NCI-H1694 (cell line): Measurements from ENCODE around the gene GMPS.
"Not testable (repeated sequence)": the region's sequence is repeated elsewhere in the genome, so short reads cannot be mapped to it uniquely, and the experiment has no call there.

Experiments
- DNase-seq: peaks from one replicate; lab custom pipeline; 2025; lab: John Stamatoyannopoulos, UW

Gene GMPS

GRCh38 chr3:155941354-155941753, 70.9 kb downstream of the GMPS start:
- DNase-seq, result no peak

GRCh38 chr3:155944081-155944480, 73.6 kb downstream of the GMPS start:
- no peak for DNase-seq

GRCh38 chr3:155946178-155946577, 75.7 kb downstream of the GMPS start:
- DNase-seq, result no peak

- no peak for DNase-seq
These were observed 78.0 kb downstream of the GMPS start for GRCh38 chr3:155948476-155948875.

- no peak for DNase-seq
These were observed 79.2 kb downstream of the GMPS start for GRCh38 chr3:155949453-155950217.

GRCh38 chr3:155956508-155957411, 86.3 kb downstream of the GMPS start:
- DNase-seq, result no peak

GRCh38 chr3:155957412-155957880, 87.0 kb downstream of the GMPS start:
- DNase-seq, result no peak

GRCh38 chr3:155958676-155959075, 88.2 kb downstream of the GMPS start:
- DNase-seq, result no peak

GRCh38 chr3:155960060-155960459, 89.6 kb downstream of the GMPS start:
- DNase-seq, result no peak

GRCh38 chr3:155961044-155961443, 90.6 kb downstream of the GMPS start:
- DNase-seq, result not testable (repeated sequence)

GRCh38 chr3:155963570-155963969, 93.1 kb downstream of the GMPS start:
- no peak for DNase-seq

GRCh38 chr3:155970398-155970797, 99.9 kb downstream of the GMPS start:
- DNase-seq, result no peak

GRCh38 chr3:155972885-155973584, 102.6 kb downstream of the GMPS start:
- DNase-seq, result no peak

- no peak for DNase-seq
These were observed 107.9 kb downstream of the GMPS start for GRCh38 chr3:155978324-155978723.

GRCh38 chr3:155979746-155980145, 109.3 kb downstream of the GMPS start:
- no peak for DNase-seq

GRCh38 chr3:155981669-155982068, 111.2 kb downstream of the GMPS start:
- no peak for DNase-seq

- no peak for DNase-seq
These were observed 113.5 kb downstream of the GMPS start for GRCh38 chr3:155983834-155984474.

GRCh38 chr3:155984791-155985417, 114.5 kb downstream of the GMPS start:
- DNase-seq, result no peak

- DNase-seq, result no peak
These were observed 119.1 kb downstream of the GMPS start for GRCh38 chr3:155989536-155989935.

- DNase-seq, result no peak
These were observed 120.8 kb downstream of the GMPS start for GRCh38 chr3:155991212-155991611.

GRCh38 chr3:155991847-155992246, 121.4 kb downstream of the GMPS start:
- DNase-seq, result no peak
